ENCODE measurements around the gene RAB30. TPM values are rescaled to one million over a fixed set of nuclear protein-coding genes. Genes with fewer than 3 reads are reported as not detected.

The RAB30 gene
- total RNA-seq, 2 donors from 2014 or later = 8.7 to 12.1 TPM

- H3K27ac Mint-ChIP-seq = no peak overlapping the region
- peaks cover 0 to 19% of the 10 kb centered on the region in 2 donors for H3K36me3 Mint-ChIP-seq
- no peak for DNase-seq (ENCODE audit: low spot score in 2 of 2)
- no peak for ATAC-seq
- peaks cover 0 to 7% of the 10 kb centered on the region in 2 donors for H3K9me3 Mint-ChIP-seq
These were observed 38.3 kb downstream of the RAB30 start for GRCh38 chr11:83033371-83033770.

GRCh38 chr11:83031127-83031526 lies 40.6 kb downstream of the RAB30 start:
- no peak overlapping the region for H3K27ac Mint-ChIP-seq

GRCh38 chr11:83027794-83028193 lies 43.9 kb downstream of the RAB30 start:
- H3K27ac Mint-ChIP-seq = no peak overlapping the region
- H3K9me3 Mint-ChIP-seq = no peaks in the 10 kb centered on the region

More at GRCh38 chr11:83031127-83031526, 40.6 kb downstream of the RAB30 start:
- DNase-seq (ENCODE audit: low spot score in 2 of 2) (no peak), ATAC-seq (no peak)
- Mint-ChIP-seq H3K36me3 (peaks cover 0 to 16% of the 10 kb centered on the region in 2 donors), H3K9me3 (no peaks in the 10 kb centered on the region)

DNA sequence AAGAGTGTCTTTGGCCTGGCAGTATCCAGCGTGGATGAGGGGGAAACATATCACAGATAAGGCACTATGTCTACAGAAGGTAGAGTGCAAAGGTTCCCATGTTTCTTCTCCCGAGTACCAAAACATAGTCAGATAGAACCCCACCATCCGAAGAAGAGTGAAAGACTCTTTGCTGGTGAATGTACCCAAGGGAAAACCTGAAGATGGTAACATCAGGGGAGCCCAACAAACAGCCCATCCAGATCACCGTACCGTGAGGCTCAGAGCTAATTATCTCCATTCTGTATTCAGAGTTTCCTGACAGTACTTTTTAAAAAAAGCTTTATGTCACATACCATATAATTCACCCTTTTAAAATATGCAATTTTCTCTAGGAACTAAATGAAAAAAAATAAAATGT lies 44.4 kb downstream of the RAB30 start:
- Mint-ChIP-seq H3K9me3 (no peaks in the 10 kb centered on the region), H3K27ac (no peak overlapping the region), H3K36me3 (peaks cover 0 to 20% of the 10 kb centered on the region in 2 donors)
- no peak for DNase-seq (ENCODE audit: low spot score in 2 of 2)
- no peak for ATAC-seq

More at GRCh38 chr11:83027794-83028193, 43.9 kb downstream of the RAB30 start:
- ATAC-seq (no peak), DNase-seq (ENCODE audit: low spot score in 2 of 2) (no peak)
- peaks cover 0 to 21% of the 10 kb centered on the region in 2 donors for H3K36me3 Mint-ChIP-seq

DNA sequence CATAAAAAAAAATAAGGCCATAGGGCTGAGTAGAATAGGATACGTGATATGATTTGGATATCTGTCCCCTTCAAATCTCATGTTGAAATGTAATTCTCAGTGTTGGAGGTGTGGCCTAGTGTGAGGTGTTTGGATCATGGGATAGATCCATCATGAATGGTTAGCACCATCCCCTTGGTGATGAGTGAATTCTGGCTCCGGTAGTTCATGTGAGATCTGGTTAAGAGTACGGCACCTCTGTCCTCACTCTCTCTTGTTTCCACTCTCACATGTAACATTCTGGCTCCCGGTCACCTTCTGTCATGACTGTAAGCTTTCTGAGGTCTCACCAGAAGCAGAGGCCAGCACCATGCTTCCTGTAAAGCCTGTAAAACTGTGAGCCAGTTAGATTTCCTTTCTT lies 45.5 kb downstream of the RAB30 start:
- Mint-ChIP-seq H3K9me3 (no peaks in the 10 kb centered on the region), H3K27ac (no peak overlapping the region), H3K36me3 (peaks cover 0 to 14% of the 10 kb centered on the region in 2 donors)
- no peak for DNase-seq (ENCODE audit: low spot score in 2 of 2)
- no peak for ATAC-seq

GRCh38 chr11:83025267-83025704 lies 46.4 kb downstream of the RAB30 start:
- DNase-seq (ENCODE audit: low spot score in 2 of 2) = no peak
- Mint-ChIP-seq H3K27ac (no peak overlapping the region), H3K9me3 (no peaks in the 10 kb centered on the region), H3K36me3 (peaks cover 0 to 8% of the 10 kb centered on the region in 2 donors)
- no peak for ATAC-seq

GRCh38 chr11:83024270-83024854 lies 47.3 kb downstream of the RAB30 start:
- Mint-ChIP-seq H3K36me3 (peaks cover 0 to 8% of the 10 kb centered on the region in 2 donors), H3K9me3 (no peaks in the 10 kb centered on the region), H3K27ac (no peak overlapping the region)
- ATAC-seq (peak in 1 of 2 donors; percentile 44), DNase-seq (ENCODE audit: low spot score in 2 of 2) (no peak)

GRCh38 chr11:83023410-83023809 lies 48.3 kb downstream of the RAB30 start:
- Mint-ChIP-seq H3K36me3 (peaks cover 0 to 8% of the 10 kb centered on the region in 2 donors), H3K27ac (no peak overlapping the region), H3K9me3 (peaks cover 0 to 4% of the 10 kb centered on the region in 2 donors)
- DNase-seq (ENCODE audit: low spot score in 2 of 2) (no peak), ATAC-seq (no peak)

DNA sequence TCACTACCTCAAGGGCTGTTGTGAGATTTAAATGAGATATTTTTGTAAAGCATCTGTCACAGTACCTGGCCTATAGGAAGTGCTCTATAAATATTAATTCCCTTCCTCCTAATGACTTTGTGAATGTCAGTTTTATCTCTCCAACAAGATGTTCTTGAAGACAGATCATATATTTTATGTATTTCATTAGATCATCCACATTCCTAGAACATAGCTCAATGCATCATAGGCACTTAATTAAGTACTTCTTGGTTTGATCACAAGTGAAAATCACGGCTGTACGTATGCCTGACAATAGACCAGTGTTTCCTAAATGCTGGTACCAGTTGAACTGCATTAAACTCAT lies 49.9 kb downstream of the RAB30 start:
- no peak for DNase-seq (ENCODE audit: low spot score in 2 of 2)
- ATAC-seq = no peak
- H3K9me3 Mint-ChIP-seq = peaks cover 0 to 7% of the 10 kb centered on the region in 2 donors
- H3K27ac Mint-ChIP-seq = no peak overlapping the region
- peaks cover 0 to 8% of the 10 kb centered on the region in 2 donors for H3K36me3 Mint-ChIP-seq

DNA sequence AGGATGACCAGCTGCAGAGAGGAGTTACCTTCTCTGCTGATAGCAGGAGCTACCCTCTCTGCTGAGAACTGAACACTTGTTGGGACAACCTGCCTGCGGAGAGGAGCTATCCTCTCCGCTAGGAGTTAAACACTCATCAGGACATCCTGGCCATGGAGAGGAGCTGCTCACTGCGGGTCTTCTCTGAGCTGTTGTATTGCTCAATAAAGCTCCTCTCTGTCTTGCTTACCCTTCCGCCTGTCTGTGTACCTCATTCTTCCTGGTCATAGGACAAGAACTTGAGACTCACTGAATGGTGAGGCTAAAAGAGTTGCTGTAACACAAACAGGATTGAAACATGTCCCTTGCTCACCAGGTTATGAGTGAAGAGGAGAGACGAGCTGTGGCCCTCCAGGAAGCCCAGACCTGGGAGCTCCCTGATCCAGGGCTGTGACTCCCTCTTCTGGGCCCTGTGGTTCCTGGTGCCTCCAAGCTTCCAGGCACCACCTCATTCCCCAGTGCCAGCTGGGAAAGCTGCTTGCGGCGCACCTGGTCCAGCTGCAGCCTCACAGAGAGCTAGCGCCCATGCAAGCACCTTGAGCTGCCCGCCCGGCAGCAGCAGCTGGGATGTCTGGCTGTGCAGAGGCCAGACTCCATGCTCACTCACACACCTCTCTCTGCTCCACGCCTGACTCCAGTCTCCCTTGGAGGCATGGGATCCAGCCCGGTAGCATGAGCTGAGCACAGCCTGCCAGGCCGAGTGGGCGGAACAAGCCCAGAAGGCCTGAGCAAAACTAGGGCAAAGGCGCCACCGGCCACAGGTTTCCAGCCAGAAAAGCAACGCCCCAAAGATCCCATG lies 50.5 kb downstream of the RAB30 start:
- H3K9me3 Mint-ChIP-seq = peaks cover 0 to 7% of the 10 kb centered on the region in 2 donors
- ATAC-seq = no peak
- H3K27ac Mint-ChIP-seq = no peak overlapping the region
- peaks cover 0 to 5% of the 10 kb centered on the region in 2 donors for H3K36me3 Mint-ChIP-seq
- DNase-seq (ENCODE audit: low spot score in 2 of 2) = no peak

DNA sequence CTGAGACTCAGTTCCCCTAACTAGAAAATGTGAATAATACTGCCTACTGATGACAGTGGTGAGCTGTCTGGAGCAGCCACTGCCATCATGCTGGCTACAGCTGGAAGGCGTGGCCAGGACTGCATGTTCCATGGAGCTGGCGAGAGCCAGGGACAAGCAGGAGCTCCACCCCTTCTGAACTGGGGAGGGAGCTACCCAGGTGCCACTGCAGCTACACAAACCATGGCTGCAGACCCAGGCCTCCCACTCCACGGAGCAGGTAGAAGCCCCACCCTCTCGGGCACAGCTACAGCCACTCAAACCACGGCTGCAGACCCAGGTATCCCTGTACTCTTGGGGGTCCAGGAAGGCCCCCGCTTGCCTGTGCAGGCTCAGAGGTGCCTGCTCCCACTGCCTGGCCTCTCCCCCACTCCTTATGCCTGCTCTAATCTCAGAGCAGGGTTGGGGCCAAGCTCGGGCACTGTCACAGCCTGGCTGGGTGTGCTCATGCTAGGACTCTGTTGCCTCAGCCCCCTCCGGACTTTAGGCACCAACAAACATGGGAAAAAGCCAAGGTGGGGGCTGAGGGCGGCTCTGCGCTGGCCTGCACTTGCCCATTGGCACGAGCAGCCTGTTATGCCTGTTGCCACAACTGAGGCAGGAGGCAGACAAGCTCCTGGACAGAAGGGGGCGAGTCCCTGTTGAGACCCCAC lies 51.7 kb downstream of the RAB30 start:
- DNase-seq (ENCODE audit: low spot score in 2 of 2) (no peak), ATAC-seq (no peak)
- peaks cover 0 to 8% of the 10 kb centered on the region in 2 donors for H3K36me3 Mint-ChIP-seq
- H3K27ac Mint-ChIP-seq = no peak overlapping the region
- peaks cover 7 to 15% of the 10 kb centered on the region in 2 donors for H3K9me3 Mint-ChIP-seq

GRCh38 chr11:83014951-83015350 lies 56.7 kb downstream of the RAB30 start:
- DNase-seq (ENCODE audit: low spot score in 2 of 2) (no peak), ATAC-seq (no peak)
- Mint-ChIP-seq H3K9me3 (peaks cover 8 to 23% of the 10 kb centered on the region in 2 donors), H3K27ac (peak overlapping the region in 1 of 2 donors; percentile 38), H3K36me3 (peaks cover 0 to 10% of the 10 kb centered on the region in 2 donors)

DNA sequence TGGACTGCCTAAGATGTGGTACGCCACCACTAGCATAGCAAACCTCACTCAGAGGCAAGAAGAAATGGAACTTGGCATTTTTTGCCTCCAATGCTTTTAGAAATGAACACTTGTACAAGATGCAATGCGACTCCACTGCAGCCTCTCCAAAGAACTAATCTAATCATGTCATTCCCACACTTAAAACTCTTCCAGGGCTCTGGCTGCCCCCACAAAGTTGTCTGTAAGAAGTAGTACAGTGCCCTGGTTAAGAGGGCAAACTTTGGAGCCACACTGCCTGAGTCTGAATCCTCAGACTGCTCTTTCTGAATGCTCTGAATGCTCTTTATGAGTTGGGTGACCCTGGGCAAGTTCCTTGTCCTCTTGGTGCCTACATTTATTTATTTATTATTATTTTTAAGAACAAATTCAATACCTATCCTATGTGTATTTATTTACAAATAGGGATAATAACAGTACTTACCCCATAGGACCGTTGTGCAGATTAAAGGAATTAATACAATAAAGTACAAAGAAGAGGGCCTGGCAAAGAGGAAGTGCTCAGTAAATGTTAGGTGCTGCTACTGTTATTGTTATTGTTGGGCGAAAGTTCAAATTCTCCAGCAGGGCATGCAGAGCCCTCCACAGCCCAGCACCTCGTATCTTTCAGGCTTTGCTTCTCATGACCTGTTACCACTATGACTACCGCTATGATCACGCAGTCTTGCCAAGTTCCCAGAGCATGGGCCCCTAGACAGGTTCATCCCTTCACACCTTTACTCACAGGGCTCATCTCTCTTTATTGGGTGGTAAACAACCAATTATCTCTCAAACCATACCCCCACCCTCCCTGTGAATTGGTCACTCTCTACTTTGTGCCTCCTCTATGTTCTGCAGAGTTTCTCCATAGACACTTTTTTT lies 59.3 kb downstream of the RAB30 start:
- H3K27ac Mint-ChIP-seq = no peak overlapping the region
- no peak for DNase-seq (ENCODE audit: low spot score in 2 of 2)
- H3K36me3 Mint-ChIP-seq = peaks cover 15 to 16% of the 10 kb centered on the region in 2 donors
- ATAC-seq = peak in 1 of 2 donors; percentile 55
- H3K9me3 Mint-ChIP-seq = peaks cover 8 to 17% of the 10 kb centered on the region in 2 donors

GRCh38 chr11:83011333-83012167 lies 60.1 kb downstream of the RAB30 start:
- Mint-ChIP-seq H3K36me3 (peaks cover 15 to 16% of the 10 kb centered on the region in 2 donors), H3K27ac (no peak overlapping the region), H3K9me3 (peaks cover 8 to 17% of the 10 kb centered on the region in 2 donors)
- ATAC-seq (no peak), DNase-seq (ENCODE audit: low spot score in 2 of 2) (no peak)

GRCh38 chr11:83009999-83010398 lies 61.7 kb downstream of the RAB30 start:
- peaks cover 7 to 15% of the 10 kb centered on the region in 2 donors for H3K36me3 Mint-ChIP-seq
- DNase-seq (ENCODE audit: low spot score in 2 of 2) (no peak), ATAC-seq (no peak)
- no peak overlapping the region for H3K27ac Mint-ChIP-seq
- H3K9me3 Mint-ChIP-seq = peaks cover 1 to 8% of the 10 kb centered on the region in 2 donors
